Measurements from ENCODE around the gene USP47. TPM values are rescaled to one million over a fixed set of nuclear protein-coding genes. Genes with fewer than 3 reads are reported as not detected.

The USP47 gene
- total RNA-seq, 3 donors from 2014 or later: 82.9 to 118 (median 100.0) TPM

- intact Hi-C loops (cut with DNase I; ENCODE audit: low total_unique reads): no loop called here
- peak in 1 of 2 donors; percentile 10 for DNase-seq (ENCODE audit: low spot score in 2 of 2)
Measured at GRCh38 chr11:11975201-11976092, 133.7 kb downstream of the USP47 start.

GRCh38 chr11:11976481-11977127 is 134.8 kb downstream of the USP47 start:
- Histone ChIP-seq H3K4me1 (peaks cover 18 to 31% of the 10 kb centered on the region in 2 donors), H3K4me3 (no peak overlapping the region), H3K27ac (peak overlapping the region; percentile 75 to 87), H3K36me3 (no peaks in the 10 kb centered on the region), H3K27me3 (no peaks in the 10 kb centered on the region), H3K9me3 (no peaks in the 10 kb centered on the region)
- intact Hi-C loops (cut with DNase I; ENCODE audit: low total_unique reads): no loop called here
- TF ChIP-seq CTCF (IDR thresholded peaks at IDR 0.05) (no peak), POLR2A (IDR thresholded peaks at IDR 0.05) (no peak), POLR2AphosphoS5 (IDR thresholded peaks at IDR 0.05) (no peak)
- DNase-seq (ENCODE audit: low spot score in 2 of 2): peak in 1 of 2 donors; percentile 14

More at GRCh38 chr11:11975201-11976092, 133.7 kb downstream of the USP47 start:
- no peaks in the 10 kb centered on the region for H3K9me3 ChIP-seq
- H3K27me3 ChIP-seq: no peaks in the 10 kb centered on the region
- no peak for TF ChIP-seq POLR2A (IDR thresholded peaks at IDR 0.05)
- TF ChIP-seq POLR2AphosphoS5 (IDR thresholded peaks at IDR 0.05): no peak
- no peak for TF ChIP-seq CTCF (IDR thresholded peaks at IDR 0.05)
- peak overlapping the region in 1 of 2 donors; percentile 87 for H3K27ac ChIP-seq
- no peaks in the 10 kb centered on the region for H3K36me3 ChIP-seq
- H3K4me3 ChIP-seq: no peak overlapping the region
- peaks cover 18 to 31% of the 10 kb centered on the region in 2 donors for H3K4me1 ChIP-seq

- intact Hi-C loops (cut with DNase I; ENCODE audit: low total_unique reads): no loop called here
- DNase-seq (ENCODE audit: low spot score in 2 of 2): peak; percentile 64 to 70
- Histone ChIP-seq H3K36me3 (no peaks in the 10 kb centered on the region), H3K4me1 (peaks cover 18 to 31% of the 10 kb centered on the region in 2 donors), H3K27me3 (no peaks in the 10 kb centered on the region), H3K27ac (peak overlapping the region; percentile 75 to 87), H3K9me3 (no peaks in the 10 kb centered on the region), H3K4me3 (no peak overlapping the region)
- TF ChIP-seq POLR2A (IDR thresholded peaks at IDR 0.05): no peak
- TF ChIP-seq POLR2AphosphoS5 (IDR thresholded peaks at IDR 0.05): no peak
- TF ChIP-seq CTCF (IDR thresholded peaks at IDR 0.05): no peak
Measured at GRCh38 chr11:11977206-11977938, 135.6 kb downstream of the USP47 start.

- Histone ChIP-seq H3K4me3 (no peak overlapping the region), H3K36me3 (no peaks in the 10 kb centered on the region), H3K9me3 (no peaks in the 10 kb centered on the region), H3K27me3 (no peaks in the 10 kb centered on the region), H3K27ac (peak overlapping the region; percentile 75 to 88), H3K4me1 (peaks cover 15 to 27% of the 10 kb centered on the region in 2 donors)
- peak in 1 of 2 donors; percentile 9 for DNase-seq (ENCODE audit: low spot score in 2 of 2)
- intact Hi-C loops (cut with DNase I; ENCODE audit: low total_unique reads): no loop called here
- TF ChIP-seq POLR2A (IDR thresholded peaks at IDR 0.05) (no peak), CTCF (IDR thresholded peaks at IDR 0.05) (no peak), POLR2AphosphoS5 (IDR thresholded peaks at IDR 0.05) (no peak)
Measured at GRCh38 chr11:11978098-11978637, 136.4 kb downstream of the USP47 start.
